GM19035 (cell line): ENCODE results near the gene HINT3.
A peak's percentile ranks its signal among the peaks of the same experiment; 100 is the strongest.
"Not testable (repeated sequence)": the region's sequence is repeated elsewhere in the genome, so short reads cannot be mapped to it uniquely, and the experiment has no call there.

Experiments used
- ATAC-seq: cut with Tn5 transposase; IDR thresholded peaks from one replicate; pipeline ENCODE4 v1.9.1; 2021; ENCODE audit not compliant: unreplicated experiment

Gene HINT3

DNA sequence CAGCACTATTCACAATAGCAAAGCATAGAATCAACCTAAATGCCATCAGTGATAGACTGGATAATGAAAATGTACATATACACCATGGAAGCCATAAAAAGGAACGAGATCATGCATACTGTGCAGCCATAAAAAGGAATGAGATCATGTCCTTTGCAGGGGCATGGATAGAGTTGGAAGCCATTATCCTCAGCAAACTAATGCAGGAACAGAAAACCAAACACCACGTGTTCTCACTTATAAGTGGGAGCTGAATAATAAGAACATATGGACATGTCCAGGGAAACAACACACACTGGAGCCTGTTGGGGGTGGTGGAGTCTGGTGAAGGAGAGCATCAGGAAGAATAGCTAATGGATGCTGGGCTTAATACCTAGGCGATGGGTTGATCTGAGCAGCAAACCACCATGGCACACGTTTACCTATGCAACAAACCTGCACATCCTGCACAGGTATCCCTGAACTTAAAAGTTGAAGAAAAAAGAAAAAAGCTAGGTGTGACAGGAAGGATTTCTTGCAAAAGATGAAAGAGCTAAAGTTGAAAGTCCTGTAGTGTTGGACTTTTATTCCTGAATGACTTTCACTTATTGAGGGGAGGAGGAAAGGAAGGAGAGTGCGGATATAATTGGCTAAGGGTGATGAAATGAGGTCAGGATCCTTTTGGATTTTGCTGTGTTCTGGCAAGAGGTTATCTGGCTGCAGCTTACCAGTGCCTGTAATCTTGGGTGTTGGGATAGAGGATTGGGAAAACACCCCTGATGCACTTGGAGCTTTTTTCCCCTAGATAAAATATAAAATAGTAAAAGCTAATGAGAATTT lies 38.3 kb downstream of the HINT3 start:
- ATAC-seq: no peak

DNA sequence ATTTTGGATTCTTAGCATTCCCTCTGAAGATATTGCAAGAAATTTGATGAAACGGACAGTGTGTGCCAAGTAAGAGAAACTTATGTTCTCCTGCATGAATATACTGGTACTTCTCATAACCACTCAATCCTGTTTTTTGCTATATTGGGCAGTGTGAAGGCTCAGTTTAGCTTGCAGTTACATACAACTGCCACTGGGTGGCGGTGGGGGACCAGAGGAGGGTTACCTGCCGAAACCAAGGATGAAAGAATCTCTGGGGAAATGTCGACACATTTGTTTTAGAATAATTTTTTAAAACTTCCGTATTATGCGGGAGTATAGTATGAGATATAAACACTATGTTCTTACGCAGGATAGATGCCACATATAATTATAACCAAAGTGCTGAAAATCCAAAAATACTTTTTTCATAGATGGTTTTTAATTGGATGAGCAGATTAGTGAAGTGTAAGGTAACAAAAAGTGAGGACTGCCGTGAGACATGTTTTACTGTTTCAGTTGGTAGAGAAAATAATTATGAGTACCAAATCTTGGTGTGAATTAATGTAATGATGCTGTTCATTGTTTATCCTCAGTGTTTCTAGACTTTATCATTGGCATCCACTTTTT lies 39.5 kb downstream of the HINT3 start:
- peak; percentile 97 for ATAC-seq

DNA sequence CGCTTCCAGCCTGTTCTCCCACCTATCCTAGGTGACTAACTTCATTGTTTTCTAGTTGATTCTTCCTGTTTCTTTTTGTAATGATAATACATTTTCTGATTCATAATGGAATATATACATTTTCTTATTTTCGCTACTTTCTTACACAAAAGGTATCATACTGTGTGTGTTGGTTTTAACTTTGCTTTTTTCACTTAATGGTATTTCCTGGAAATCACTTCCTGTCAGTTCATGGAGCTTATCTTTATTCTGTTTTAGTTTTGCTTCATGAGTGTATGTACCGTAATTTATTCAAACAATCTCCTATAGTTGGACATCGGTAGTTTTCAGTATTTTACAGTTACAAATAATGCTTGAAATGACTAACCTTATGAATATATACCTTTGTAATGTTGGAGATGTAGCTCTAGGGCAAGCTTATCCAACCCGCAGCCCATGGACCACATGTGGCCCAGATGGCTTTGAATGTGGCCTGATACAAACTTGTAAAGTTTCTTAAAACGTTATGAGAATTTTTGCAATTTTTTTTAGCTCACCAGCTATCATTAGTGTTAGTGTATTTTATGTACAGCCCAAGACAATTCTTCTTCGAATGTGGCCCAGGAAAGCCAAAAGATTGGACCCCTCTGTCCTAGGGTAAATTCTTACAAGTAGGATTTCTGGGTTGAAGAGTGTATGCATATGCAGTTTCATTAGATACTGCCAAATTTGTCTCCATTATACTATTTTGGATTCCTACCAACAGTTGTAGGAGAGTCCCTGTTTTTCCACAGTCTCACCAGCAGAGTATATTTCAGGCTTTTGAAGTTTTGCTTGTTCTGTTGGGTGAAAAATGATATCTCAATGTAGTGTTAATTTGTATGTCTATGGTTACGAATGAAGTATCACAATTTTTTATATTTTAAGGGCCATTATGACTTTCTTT lies 46.4 kb downstream of the HINT3 start:
- no peak for ATAC-seq

DNA sequence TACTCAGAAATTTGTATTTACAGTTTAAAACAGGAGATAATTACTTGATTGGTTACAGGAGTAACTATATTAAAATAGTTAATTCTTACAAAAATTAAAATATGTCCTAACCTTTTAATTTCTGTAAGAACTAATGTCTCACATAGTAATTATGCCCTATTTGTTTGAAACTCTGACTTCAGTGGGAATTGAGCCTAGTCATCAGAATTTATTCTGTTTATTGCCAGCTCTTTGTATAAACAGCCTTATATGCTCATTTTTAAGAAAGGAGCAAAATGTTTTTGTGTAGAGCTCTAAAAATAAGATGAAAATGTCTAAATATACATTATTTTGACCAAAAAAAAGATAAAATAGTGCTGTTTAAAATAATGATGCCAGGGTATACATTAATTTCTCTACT lies 51.2 kb downstream of the HINT3 start:
- no peak for ATAC-seq

DNA sequence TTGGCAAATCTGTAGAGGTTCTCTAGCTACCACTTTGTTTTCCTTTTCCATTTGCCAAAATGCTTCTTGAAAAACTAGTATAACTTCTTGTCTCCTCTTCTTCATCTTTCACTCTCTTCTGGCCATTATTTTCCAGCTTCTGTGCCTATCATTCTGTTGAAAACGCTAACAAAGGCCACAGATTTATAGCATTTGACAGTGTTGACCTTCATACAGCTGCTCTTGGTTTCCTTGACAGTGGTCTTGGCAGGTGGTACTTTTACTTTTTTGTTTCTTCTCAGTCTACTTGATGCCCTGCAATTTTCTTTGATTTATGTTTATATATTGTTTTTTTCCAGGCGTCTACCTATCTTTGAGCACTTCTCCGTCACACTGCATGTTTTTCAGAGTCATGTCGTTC lies 53.5 kb downstream of the HINT3 start:
- no peak for ATAC-seq

DNA sequence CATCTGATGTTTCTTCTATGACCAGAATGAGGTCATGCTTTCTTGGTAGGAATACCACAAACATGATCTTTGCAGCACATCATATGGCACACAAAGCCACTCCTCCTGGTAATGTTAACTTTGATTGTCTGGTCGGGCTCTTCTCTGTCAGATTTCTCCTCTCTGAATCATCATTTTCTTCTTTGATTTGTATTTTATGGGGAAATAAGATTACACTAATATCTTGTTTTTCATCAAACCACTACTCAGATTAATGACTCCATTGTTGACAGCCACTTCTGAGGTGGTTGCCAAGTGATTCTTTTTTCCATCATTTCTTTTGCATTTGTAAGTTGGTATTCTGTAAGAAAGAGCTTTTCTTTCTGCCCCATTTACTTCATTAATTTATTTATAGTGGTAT lies 59.3 kb downstream of the HINT3 start:
- ATAC-seq: no peak

DNA sequence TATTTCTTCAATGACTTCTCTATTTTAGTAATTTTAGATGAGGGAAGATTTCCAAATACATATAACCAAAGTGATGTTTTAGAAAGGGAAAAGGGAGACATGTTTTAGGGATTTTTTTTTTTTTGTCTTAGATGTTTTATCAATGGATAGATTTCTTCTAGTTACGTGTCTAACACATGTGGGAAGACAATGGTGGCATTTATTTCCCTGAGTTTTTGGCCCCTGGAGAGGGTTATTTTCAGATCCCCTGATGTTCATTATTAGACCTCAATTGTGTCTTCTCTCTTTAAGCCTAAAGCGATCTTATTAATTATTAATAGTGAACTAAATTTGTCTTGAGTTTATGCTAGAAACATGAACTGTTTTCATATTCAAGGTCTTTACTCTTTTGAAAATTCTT lies 60.0 kb downstream of the HINT3 start:
- ATAC-seq: no peak

DNA sequence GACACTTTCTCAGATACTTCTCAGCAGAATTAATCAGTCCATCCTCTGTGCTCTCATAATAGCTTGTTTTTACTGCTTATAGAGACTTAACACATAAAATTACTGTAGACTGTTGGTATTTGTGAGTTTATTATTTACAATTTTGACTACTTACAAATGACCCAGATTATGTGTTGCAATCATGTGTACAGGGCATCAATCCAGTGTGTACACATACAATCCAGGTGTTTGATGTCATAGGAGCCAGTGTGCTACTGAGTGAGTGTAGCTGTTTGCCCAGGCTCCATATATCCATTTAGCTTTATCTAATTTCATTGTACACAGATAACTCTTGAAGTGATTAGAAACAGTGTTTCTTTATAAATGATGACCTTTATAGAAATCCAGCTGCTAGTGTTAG lies 61.1 kb downstream of the HINT3 start:
- ATAC-seq: no peak

DNA sequence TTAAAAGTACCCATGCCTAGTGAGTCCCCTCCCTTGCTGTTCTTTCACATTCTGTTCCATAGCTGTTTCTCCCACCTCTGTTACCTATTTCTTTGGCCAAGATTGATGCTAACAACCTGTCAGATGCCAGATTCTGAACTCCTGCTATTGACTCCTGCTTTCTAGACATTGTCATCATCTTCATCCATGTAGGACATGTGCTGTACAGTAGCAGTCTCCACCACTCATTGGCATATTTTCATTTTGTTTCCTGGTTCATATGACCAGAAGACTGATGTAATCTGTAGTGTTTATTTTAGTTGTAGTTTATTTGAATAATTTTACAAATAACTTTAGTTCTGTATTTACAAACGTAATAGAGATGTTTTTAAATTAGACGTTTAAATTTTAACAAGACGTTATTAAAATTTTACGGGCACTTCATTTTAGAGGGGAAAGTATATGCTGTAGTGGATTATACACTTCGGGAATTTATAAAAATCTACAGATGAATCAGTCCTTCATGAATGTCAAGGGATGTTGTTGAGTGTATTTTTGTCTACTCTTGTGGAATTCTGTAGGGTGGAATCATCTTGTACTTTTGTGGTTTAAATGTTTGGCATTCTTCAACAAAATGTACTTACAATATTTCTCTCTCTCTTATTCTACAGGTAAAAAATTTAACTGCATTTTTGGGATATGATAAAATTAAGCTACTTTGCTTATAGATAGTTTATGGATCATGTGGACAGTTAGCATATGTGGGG lies 63.9 kb downstream of the HINT3 start:
- no peak for ATAC-seq

DNA sequence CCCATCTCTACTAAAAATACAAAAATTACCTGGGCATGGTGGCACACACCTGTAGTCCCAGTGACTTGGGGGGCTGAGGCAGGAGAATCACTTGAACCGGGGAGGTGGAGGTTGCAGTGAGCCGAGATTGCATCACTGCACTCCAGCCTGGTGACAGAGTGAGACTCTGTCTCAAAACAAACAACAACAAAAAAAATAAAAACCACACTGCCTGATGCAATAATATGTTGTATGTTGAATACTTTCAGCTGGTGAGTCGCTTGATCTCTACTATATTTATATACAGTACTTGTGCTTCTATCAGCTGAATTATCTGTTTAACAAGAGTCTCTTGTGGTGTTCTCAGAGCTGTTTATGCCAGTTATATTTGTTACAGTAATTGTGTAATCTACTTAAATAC lies 66.9 kb downstream of the HINT3 start:
- ATAC-seq: not testable (repeated sequence)

DNA sequence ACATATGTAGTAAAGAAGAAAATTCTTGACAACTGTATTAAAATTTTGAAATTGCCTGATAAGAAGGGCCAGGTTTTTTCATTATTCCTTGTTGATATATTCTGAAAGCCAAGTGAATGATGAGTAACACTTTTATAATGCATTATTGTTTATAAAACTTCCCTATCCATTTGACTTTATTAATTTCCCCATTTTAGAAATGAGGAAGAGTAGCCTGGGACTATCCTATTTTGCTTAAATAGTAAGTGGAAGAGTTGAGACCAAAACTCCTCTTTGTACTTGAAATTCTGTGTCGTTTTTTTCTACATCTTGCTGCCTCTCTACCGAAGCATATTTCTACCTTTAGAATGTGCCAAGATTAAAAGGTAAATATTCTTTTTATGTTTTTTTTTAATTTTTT lies 69.4 kb downstream of the HINT3 start:
- no peak for ATAC-seq

DNA sequence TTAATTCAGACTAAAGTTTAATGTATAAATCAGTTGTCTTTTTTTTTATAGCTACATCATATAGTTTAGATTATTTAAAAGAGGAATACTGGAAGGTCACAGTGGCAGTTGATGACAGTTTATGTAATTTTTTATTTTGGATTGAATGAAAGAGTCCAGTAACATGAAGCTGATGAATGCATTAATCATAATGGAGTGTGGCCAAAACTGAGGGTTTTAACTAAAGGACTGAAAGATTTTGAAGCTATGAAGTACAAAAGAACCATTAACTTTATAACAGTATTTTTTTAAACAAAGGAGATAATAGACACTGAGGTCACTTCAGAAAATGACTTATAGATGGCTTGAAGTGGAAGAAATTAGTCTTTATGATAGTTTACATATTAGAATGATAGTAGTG lies 71.0 kb downstream of the HINT3 start:
- no peak for ATAC-seq
